SU-DHL-6 (cell line): Measurements from ENCODE around the gene SEMA5A.

Experiments
- H2AFZ ChIP-seq: fragments of 200-600 bp; sonication (generic); 2 replicates; pipeline ENCODE4 v1.6.1; 2014; ENCODE audit warnings: low read depth, mild to moderate bottlenecking, moderate library complexity, mixed read lengths, antibody characterized with exemption, low read length; ENCODE audit not compliant: severe bottlenecking
- H3F3A ChIP-seq: fragments of 200-600 bp; shearing (Covaris generic); 2 replicates; pipeline ENCODE4 v1.6.0; 2016; ENCODE audit warnings: antibody characterized with exemption, mild to moderate bottlenecking; ENCODE audit not compliant: insufficient read depth
- H3K27ac ChIP-seq: fragments of 200-600 bp; sonication (generic); 2 replicates; pipeline ENCODE4 v1.5.1; 2016; ENCODE audit warnings: low read depth, mild to moderate bottlenecking, low read length, moderate library complexity, mixed read lengths
- H3K27me3 ChIP-seq: fragments of 200-600 bp; sonication (generic), shearing (Covaris generic); 2 replicates; pipeline ENCODE4 v1.6.0; 2014; ENCODE audit warnings: mild to moderate bottlenecking, low read length
- H3K36me3 ChIP-seq: fragments of 200-600 bp; sonication (generic); 2 replicates; pipeline ENCODE4 v1.6.1; 2014; ENCODE audit warnings: mild to moderate bottlenecking, low read length, mixed read lengths
- H3K4me2 ChIP-seq: fragments of 300-600, 200-600 bp; shearing (Covaris generic), sonication (generic); 2 replicates; pipeline ENCODE4 v1.6.0; 2014; ENCODE audit warnings: low read length, low read depth, mild to moderate bottlenecking; ENCODE audit not compliant: poor library complexity, severe bottlenecking
- H3K4me3 ChIP-seq: fragments of 200-600 bp; sonication (generic); 2 replicates; pipeline ENCODE4 v1.5.1; 2014; ENCODE audit warnings: antibody characterized with exemption, low read length, mild to moderate bottlenecking, mixed read lengths; ENCODE audit not compliant: insufficient read depth, poor library complexity, severe bottlenecking
- H3K79me2 ChIP-seq: fragments of 200-600 bp; sonication (generic); 2 replicates; pipeline ENCODE4 v1.6.1; 2014; ENCODE audit warnings: mild to moderate bottlenecking, low read length, moderate library complexity; ENCODE audit not compliant: insufficient read depth
- H3K9ac ChIP-seq: fragments of 200-600 bp; sonication (generic); 2 replicates; pipeline ENCODE4 v1.7.0; 2014; ENCODE audit warnings: mild to moderate bottlenecking, low read length
- H3K9me2 ChIP-seq: fragments of 200-600 bp; sonication (generic); replicated peaks from 2 replicates; pipeline ENCODE4 v1.6.1; 2014; ENCODE audit warnings: low read length; ENCODE audit not compliant: insufficient read depth
- H3K9me3 ChIP-seq: fragments of 200-600 bp; sonication (generic); 2 replicates; pipeline ENCODE4 v1.6.1; 2014; ENCODE audit warnings: low read length, mixed read lengths; ENCODE audit not compliant: insufficient read depth
- H4K20me1 ChIP-seq: fragments of 200-600 bp; sonication (generic); 2 replicates; pipeline ENCODE4 v1.6.1; 2014; ENCODE audit warnings: low read depth, mild to moderate bottlenecking, antibody characterized with exemption, low read length, moderate library complexity, mixed read lengths
- CTCF ChIP-seq: fragments of 200-600 bp; sonication (generic); IDR thresholded peaks from one replicate; pipeline ENCODE4 v1.5.1; 2017; ENCODE audit warnings: antibody characterized with exemption, mild to moderate bottlenecking, low read length, moderate library complexity; ENCODE audit not compliant: insufficient read depth, poor library complexity, severe bottlenecking
- EZH2phosphoT487 ChIP-seq: fragments of 200-600 bp; sonication (generic), shearing (Covaris generic); conservative IDR thresholded peaks from 2 replicates; pipeline ENCODE4 v1.6.1; 2018; ENCODE audit warnings: mild to moderate bottlenecking, antibody characterized with exemption, low read length, moderate library complexity, mixed read lengths

The SEMA5A gene

GRCh38 chr5:9283473-9283872 is 262.4 kb downstream of the SEMA5A start:
- H3K4me3 ChIP-seq, result no peak overlapping the region
- H3K9me2 ChIP-seq, result no peaks in the 10 kb centered on the region
- no peak overlapping the region for H3K9ac ChIP-seq
- no peak overlapping the region for H2AFZ ChIP-seq
- no peak overlapping the region for H3K27ac ChIP-seq
- no peaks in the 10 kb centered on the region for H4K20me1 ChIP-seq
- H3K27me3 ChIP-seq, result 0 out of 2 replicates have a peak, but pooled peaks cover 4% of the 10 kb centered on the region
- H3K9me3 ChIP-seq, result no peaks in the 10 kb centered on the region
- TF ChIP-seq CTCF (no peak), EZH2phosphoT487 (no peak)
- H3K36me3 ChIP-seq, result no peaks in the 10 kb centered on the region
- no peaks in the 10 kb centered on the region for H3F3A ChIP-seq
- no peaks in the 10 kb centered on the region for H3K79me2 ChIP-seq
- H3K4me2 ChIP-seq, result no peak overlapping the region

- no peak overlapping the region for H3K4me2 ChIP-seq
- no peak overlapping the region for H2AFZ ChIP-seq
- H3K27me3 ChIP-seq, result 0 out of 2 replicates have a peak, but pooled peaks cover 4% of the 10 kb centered on the region
- no peak overlapping the region for H3K9ac ChIP-seq
- no peaks in the 10 kb centered on the region for H3K9me2 ChIP-seq
- no peak overlapping the region for H3K4me3 ChIP-seq
- H4K20me1 ChIP-seq, result no peaks in the 10 kb centered on the region
- TF ChIP-seq EZH2phosphoT487 (no peak), CTCF (no peak)
- no peaks in the 10 kb centered on the region for H3F3A ChIP-seq
- H3K9me3 ChIP-seq, result no peaks in the 10 kb centered on the region
- no peaks in the 10 kb centered on the region for H3K79me2 ChIP-seq
- H3K27ac ChIP-seq, result no peak overlapping the region
- H3K36me3 ChIP-seq, result no peaks in the 10 kb centered on the region
These were observed 262.9 kb downstream of the SEMA5A start for GRCh38 chr5:9283021-9283420.

GRCh38 chr5:9282211-9282610 is 263.7 kb downstream of the SEMA5A start:
- Histone ChIP-seq H3K36me3 (no peaks in the 10 kb centered on the region), H3F3A (no peaks in the 10 kb centered on the region)

More at GRCh38 chr5:9282211-9282610, 263.7 kb downstream of the SEMA5A start:
- Histone ChIP-seq H3K9me2 (no peaks in the 10 kb centered on the region), H3K4me2 (no peak overlapping the region), H2AFZ (no peak overlapping the region), H3K79me2 (no peaks in the 10 kb centered on the region), H3K27ac (no peak overlapping the region), H3K9ac (no peak overlapping the region), H4K20me1 (no peaks in the 10 kb centered on the region), H3K9me3 (no peaks in the 10 kb centered on the region), H3K4me3 (no peak overlapping the region), H3K27me3 (0 out of 2 replicates have a peak, but pooled peaks cover 4% of the 10 kb centered on the region)
- TF ChIP-seq CTCF, result no peak
- TF ChIP-seq EZH2phosphoT487, result no peak
